ENCODE results near the gene PLD1.

Gene PLD1

DNA sequence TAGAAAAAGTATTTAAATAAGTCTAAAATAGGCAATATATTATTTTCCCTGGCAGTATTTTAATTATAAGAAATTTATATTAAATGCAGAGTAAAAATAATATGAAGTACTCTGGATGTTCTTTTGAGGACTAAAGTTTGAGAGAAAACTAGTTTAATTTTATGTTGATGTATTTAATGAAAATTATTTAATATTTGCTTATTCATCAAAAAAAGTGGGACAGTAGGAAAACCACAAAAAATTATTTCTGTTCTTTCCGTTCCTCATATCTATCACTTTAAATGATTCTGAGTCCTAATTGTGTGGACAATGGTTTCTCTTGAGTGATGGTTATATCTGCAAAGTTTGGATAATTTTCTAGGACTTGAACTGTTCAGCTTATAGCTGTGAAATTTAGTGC, 202.8 kb downstream of the PLD1 start:
- DNase-seq (ENCODE audit: extremely low read depth, low read depth), result no peak
- TF ChIP-seq, protein P1, sequence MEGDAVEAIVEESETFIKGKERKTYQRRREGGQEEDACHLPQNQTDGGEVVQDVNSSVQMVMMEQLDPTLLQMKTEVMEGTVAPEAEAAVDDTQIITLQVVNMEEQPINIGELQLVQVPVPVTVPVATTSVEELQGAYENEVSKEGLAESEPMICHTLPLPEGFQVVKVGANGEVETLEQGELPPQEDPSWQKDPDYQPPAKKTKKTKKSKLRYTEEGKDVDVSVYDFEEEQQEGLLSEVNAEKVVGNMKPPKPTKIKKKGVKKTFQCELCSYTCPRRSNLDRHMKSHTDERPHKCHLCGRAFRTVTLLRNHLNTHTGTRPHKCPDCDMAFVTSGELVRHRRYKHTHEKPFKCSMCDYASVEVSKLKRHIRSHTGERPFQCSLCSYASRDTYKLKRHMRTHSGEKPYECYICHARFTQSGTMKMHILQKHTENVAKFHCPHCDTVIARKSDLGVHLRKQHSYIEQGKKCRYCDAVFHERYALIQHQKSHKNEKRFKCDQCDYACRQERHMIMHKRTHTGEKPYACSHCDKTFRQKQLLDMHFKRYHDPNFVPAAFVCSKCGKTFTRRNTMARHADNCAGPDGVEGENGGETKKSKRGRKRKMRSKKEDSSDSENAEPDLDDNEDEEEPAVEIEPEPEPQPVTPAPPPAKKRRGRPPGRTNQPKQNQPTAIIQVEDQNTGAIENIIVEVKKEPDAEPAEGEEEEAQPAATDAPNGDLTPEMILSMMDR (IDR thresholded peaks at IDR 0.05; ENCODE audit: low read depth, low read length), result no peak

DNA sequence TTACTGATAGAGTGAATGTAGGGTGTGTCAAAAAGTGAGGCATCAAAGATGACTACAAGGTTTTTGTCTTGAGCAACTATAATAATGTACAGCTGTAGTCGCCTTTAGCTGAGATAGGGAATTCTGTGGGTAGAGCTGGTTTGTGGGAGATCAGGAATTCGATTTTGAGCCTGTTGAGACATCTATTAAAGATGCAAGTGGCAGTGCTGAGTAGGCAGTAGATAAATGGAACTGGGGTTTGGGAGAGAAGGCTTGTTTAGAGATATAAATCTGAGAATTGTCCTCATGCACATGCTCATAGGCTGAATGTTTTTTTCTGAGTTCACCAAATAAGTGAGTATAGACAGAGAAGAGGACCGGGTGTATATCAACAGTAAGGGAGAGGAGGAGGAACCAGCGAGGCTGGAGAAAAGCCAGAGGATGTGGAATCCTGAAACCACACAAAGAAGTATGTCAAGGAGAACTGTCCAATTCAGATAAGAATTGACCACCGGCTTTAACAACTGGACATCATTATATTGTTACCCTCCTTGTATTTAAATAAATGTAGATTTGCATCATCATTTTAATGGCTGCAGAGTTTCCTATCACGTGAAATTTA, 204.0 kb downstream of the PLD1 start:
- TF ChIP-seq, protein P1 (IDR thresholded peaks at IDR 0.05; ENCODE audit: low read depth, low read length), result no peak
- DNase-seq (ENCODE audit: extremely low read depth, low read depth), result no peak

DNA sequence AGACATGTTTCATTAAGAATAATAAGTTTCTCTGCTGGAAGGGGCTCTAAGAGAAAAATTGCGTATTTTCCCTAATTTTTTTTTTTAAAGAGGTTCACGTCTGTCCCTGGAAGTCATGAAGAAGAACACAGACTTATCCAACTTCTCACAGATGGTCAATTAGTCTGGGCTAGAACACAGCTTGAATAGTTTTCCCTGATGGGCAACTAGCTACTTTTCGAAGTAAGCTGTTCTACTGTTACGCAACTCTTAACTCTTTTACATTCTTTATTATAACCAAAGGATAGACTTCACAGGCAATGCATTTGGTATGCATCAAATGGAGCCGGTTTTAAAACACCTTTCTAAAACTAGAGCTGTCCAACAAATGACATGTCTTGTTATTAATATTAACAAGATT, 205.9 kb downstream of the PLD1 start:
- TF ChIP-seq, protein P1 (IDR thresholded peaks at IDR 0.05; ENCODE audit: low read depth, low read length), result no peak
- no peak for DNase-seq (ENCODE audit: extremely low read depth, low read depth)

DNA sequence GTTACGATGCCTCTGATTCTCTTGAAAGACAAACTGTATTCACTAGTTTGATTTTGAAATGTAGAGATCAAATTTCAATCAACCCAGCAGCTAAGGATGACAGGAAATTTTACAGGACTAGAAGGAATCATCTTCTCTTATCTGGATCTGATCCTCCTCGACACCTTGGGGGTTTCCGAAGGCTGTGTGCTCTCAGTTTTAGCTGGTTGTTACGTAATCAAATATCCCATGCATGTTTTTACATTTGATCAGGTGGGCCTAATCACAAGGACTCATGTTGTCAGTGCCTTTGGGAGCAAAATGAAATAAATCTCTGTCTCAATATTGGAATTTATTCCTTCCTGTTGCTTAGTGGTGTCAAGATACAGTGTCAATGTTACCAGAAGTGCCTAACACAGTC, 208.2 kb downstream of the PLD1 start:
- no peak for DNase-seq (ENCODE audit: extremely low read depth, low read depth)
- TF ChIP-seq, protein P1 (IDR thresholded peaks at IDR 0.05; ENCODE audit: low read depth, low read length), result no peak

DNA sequence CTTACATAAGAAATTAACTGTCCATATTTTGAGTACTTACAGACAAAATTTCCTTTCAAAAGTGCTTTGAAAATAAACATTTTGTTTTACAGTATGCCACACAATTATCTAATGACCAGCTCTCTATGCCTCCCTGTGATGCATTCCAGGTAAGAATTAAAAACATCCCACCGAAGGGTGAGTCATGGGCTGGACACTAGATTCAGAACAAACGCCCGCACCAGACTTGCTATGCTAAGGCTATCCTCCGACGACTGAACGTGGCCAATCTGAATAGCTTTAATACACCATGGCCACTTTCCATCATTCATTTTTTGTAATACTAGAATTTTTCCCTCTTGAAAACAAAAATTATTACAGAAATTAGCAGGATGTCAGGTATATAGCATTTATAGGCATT, 210.3 kb downstream of the PLD1 start:
- DNase-seq (ENCODE audit: extremely low read depth, low read depth), result no peak

DNA sequence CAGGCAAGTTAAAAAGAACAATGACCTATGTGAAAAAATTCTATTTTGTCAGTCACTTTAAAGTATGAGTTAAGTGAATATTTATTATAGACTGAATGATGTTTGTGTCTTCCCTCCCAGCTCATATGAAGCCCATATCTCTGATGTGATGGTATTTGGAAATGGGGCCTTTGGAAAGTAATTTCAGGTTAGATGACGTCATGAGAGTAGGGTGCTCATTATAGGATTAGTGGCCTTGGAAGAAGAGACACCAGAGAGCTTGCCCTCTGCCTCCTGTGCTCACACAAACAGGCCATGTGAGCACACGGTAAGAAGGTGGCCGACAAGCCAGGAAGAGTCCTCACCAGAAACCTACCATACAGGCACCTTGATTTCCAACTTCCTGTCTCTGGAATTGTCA, 211.3 kb downstream of the PLD1 start:
- DNase-seq (ENCODE audit: extremely low read depth, low read depth), result no peak
- TF ChIP-seq, protein P1 (IDR thresholded peaks at IDR 0.05; ENCODE audit: low read depth, low read length), result no peak

More for the DNA sequence above, 210.3 kb downstream of the PLD1 start:
- TF ChIP-seq, protein P1 (IDR thresholded peaks at IDR 0.05; ENCODE audit: low read depth, low read length), result no peak

DNA sequence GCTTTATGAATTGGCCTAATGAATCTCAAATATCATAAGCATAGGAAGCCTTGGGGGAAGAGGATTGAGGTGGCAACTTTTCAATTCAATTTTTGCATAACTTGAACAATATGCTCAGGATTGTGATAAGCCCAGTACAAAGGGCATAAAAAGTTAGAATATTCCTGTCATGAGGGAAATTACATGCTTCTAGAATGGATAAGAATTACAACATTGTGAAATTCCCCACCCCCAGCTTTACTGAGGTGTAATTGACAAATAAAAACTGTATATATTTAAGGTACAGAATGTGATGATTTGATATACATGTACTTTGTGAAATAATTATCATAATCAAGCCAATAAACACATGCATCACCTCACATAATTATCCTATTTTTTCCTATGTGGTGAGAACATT, 217.5 kb downstream of the PLD1 start:
- TF ChIP-seq, protein P1 (IDR thresholded peaks at IDR 0.05; ENCODE audit: low read depth, low read length), result no peak
- DNase-seq (ENCODE audit: extremely low read depth, low read depth), result no peak
